Raji (cell line): ENCODE data around the gene AFG3L2.

ENCODE experiments used
- POLR2A ChIP-seq: IDR thresholded peaks from 2 replicates; pipeline ENCODE4 v1.6.1; 2011; ENCODE audit warnings: low read depth, low read length, control low read depth; ENCODE audit not compliant: insufficient read depth

AFG3L2 gene

GRCh38 chr18:12376754-12377555 lies at the start of gene AFG3L2:
TSS of gene AFG3L2 (minus strand) at chr18:12377227. CDS start at chr18:12377082, 145 bp downstream.
- peak; percentile 94 for TF ChIP-seq POLR2A

- TF ChIP-seq POLR2A = no peak
Observed at GRCh38 chr18:12424252-12424651, 47.2 kb upstream of the AFG3L2 start.

GRCh38 chr18:12423820-12424219 lies 46.8 kb upstream of the AFG3L2 start:
- no peak for TF ChIP-seq POLR2A

GRCh38 chr18:12423393-12423792 lies 46.4 kb upstream of the AFG3L2 start:
- TF ChIP-seq POLR2A = no peak

GRCh38 chr18:12422936-12423335 lies 45.9 kb upstream of the AFG3L2 start:
- TF ChIP-seq POLR2A = no peak

GRCh38 chr18:12421732-12422131 lies 44.7 kb upstream of the AFG3L2 start:
- no peak for TF ChIP-seq POLR2A

GRCh38 chr18:12420821-12421421 lies 43.9 kb upstream of the AFG3L2 start:
- no peak for TF ChIP-seq POLR2A

- no peak for TF ChIP-seq POLR2A
Observed at GRCh38 chr18:12417687-12418086, 40.7 kb upstream of the AFG3L2 start.

- TF ChIP-seq POLR2A = no peak
Observed at GRCh38 chr18:12416098-12416729, 39.2 kb upstream of the AFG3L2 start.

GRCh38 chr18:12411456-12411855 lies 34.4 kb upstream of the AFG3L2 start:
- TF ChIP-seq POLR2A = no peak

GRCh38 chr18:12410081-12410481 lies 33.1 kb upstream of the AFG3L2 start:
- no peak for TF ChIP-seq POLR2A

GRCh38 chr18:12409469-12409868 lies 32.4 kb upstream of the AFG3L2 start:
- no peak for TF ChIP-seq POLR2A

- no peak for TF ChIP-seq POLR2A
Observed at GRCh38 chr18:12408247-12408869, 31.3 kb upstream of the AFG3L2 start.

- no peak for TF ChIP-seq POLR2A
Observed at GRCh38 chr18:12406371-12407111, 29.5 kb upstream of the AFG3L2 start.

- TF ChIP-seq POLR2A = no peak
Observed at GRCh38 chr18:12405066-12405465, 28.0 kb upstream of the AFG3L2 start.
